IMR-90 (cell line): Measurements from ENCODE around the gene LCTL.

Experiments used
- CEBPB ChIP-seq: IDR thresholded peaks from 2 replicates; pipeline ENCODE4 v1.6.1; 2012; ENCODE audit warnings: low read depth, low read length, improper control_type of control experiment
- CTCF ChIP-seq: conservative IDR thresholded peaks from 2 replicates; pipeline ENCODE4 v1.5.1; 2012; ENCODE audit warnings: mild to moderate bottlenecking, low read depth, low read length, improper control_type of control experiment
- ELK1 ChIP-seq: fragments of 150-350 bp; IDR thresholded peaks from 2 replicates; pipeline ENCODE4 v1.6.1; 2016; ENCODE audit warnings: low read depth, mild to moderate bottlenecking, low read length, moderate library complexity, borderline replicate concordance
- MXI1 ChIP-seq: IDR thresholded peaks from 2 replicates; pipeline ENCODE4 v1.6.1; 2012; ENCODE audit warnings: low read depth, mild to moderate bottlenecking, low read length, moderate library complexity, borderline replicate concordance
- NFE2L2 ChIP-seq: fragments of 150-350 bp; IDR thresholded peaks from 2 replicates; pipeline ENCODE4 v1.6.1; 2016; ENCODE audit warnings: low read depth, mild to moderate bottlenecking, low read length
- POLR2A ChIP-seq: IDR thresholded peaks from 2 replicates; pipeline ENCODE4 v1.6.1; 2012; ENCODE audit warnings: mild to moderate bottlenecking, low read depth, low read length
- RFX5 ChIP-seq: IDR thresholded peaks from 2 replicates; pipeline ENCODE4 v1.8.0; 2012; ENCODE audit warnings: low read depth, mild to moderate bottlenecking, low read length, moderate library complexity
- SMC3 ChIP-seq: fragments of 150-350 bp; IDR thresholded peaks from 2 replicates; pipeline ENCODE4 v1.6.1; 2016; ENCODE audit warnings: low read depth, mild to moderate bottlenecking, antibody characterized with exemption, low read length, moderate library complexity
- USF2 ChIP-seq: fragments of 150-350 bp; IDR thresholded peaks from 2 replicates; pipeline ENCODE4 v1.6.1; 2017; ENCODE audit warnings: mild to moderate bottlenecking, antibody characterized with exemption, low read length, low read depth

GRCh38 chr15:66563566-66564110, 2.2 kb downstream of the LCTL start:
- TF ChIP-seq CTCF (no peak), POLR2A (no peak), CEBPB (no peak), MXI1 (no peak), RFX5 (no peak), USF2 (no peak), ELK1 (no peak), SMC3 (no peak), NFE2L2 (no peak)
